GM12873 (cell line): ENCODE measurements around the gene CTTNBP2NL.
A peak's percentile ranks its signal among the peaks of the same experiment; 100 is the strongest.

Source experiments
- CTCF ChIP-seq: IDR thresholded peaks from 2 replicates; pipeline ENCODE4 v1.5.1; 2012; ENCODE audit warnings: low read depth, mild to moderate bottlenecking, moderate library complexity, low read length, control low read depth; ENCODE audit not compliant: insufficient read depth; ENCODE audit errors: missing control alignments

CTTNBP2NL gene

GRCh38 chr1:112388436-112388835 is 7.6 kb upstream of the CTTNBP2NL start:
- no peak for TF ChIP-seq CTCF

DNA sequence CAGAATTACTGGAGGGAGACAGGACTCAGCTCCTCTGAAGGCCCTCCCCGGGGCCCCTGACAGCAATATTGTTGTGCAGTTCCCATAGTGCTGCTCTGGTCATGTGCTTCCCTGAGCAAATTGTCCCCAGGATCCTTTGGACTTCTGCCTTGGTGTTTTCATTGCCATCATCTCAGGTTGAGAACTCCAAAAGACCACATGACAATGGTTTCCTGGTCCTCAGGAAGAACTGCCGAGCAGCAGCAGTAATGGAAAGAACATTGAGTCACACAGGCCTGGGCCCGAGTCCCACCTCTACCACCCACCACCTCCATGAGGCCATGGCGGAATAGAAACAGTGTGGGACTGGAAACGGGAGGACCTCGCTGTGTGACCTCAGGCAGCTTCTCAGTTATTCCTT is 6.3 kb upstream of the CTTNBP2NL start:
- no peak for TF ChIP-seq CTCF

DNA sequence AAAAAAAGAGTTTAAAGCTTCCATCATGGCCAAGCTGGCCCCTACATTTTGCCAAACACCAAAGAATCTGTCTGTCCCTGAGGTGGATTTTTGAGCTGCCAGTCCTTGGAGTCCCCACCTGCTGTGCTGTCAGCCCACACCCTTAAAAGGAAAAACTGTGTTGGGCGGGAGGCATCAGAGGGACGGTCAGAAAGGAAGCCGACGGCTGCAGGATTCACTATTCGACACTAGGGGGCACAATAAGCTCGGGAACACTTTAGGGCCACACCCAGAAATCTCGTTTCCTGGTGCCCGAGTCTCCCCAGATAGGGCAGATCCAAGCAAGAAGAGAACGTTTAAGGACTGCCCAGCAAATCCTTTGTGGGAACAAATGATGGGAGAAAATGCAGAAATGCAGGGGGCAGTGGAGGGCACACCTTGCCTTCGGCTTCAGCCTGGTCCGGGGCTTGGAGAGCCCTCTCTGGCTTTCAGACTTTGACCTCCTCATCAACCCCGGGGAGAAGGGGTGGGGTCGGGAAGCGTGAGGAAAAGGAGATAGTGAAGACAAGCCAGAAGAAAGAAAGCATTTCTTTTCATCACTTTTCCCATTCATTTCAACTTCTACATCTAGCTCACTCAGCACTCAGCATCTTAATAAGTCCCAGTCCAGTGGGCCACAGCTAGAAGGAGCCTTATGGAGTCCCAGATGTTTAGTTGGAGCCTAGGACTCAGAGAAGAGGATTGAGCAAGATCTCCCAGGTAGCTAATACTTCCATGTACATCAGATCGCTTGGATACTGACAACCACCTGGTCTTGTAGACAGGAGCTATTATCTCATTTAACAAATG is 5.0 kb upstream of the CTTNBP2NL start:
- peak; percentile 86 for TF ChIP-seq CTCF

DNA sequence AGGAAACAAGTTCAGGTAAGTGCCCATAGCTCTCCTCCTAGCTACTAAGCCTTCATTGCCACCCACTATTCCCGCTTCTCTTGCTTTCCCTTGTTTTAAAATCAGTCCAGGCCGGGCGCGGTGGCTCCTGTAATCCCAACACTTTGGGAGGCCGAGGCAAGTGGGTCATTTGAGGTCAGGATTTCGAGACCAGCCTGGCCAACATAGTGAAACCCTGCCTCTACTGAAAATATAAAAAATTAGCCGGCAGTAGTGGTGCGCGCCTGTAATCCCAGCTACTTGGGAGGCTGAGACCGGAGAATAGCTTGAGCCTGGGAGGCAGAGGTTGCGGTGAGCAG is 4.4 kb upstream of the CTTNBP2NL start:
- TF ChIP-seq CTCF: no peak

DNA sequence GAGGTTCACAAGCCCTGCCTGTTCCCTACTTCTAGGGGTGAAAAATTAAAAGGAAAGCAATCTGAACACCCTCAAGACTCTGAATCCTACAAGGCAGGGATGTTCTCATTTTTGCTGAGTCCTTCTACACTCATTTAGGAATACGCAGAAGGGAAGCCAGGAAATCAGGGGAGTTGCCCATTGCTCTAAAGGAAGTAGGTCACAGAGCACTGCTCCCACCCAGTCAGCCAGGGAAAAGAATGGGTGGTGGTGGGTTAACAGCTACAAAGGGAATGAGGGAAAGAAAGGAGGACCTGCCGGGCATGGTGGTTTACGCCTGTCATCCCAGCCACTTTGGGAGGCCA is 2.4 kb upstream of the CTTNBP2NL start:
- no peak for TF ChIP-seq CTCF

GRCh38 chr1:112394743-112395062 is 1.3 kb upstream of the CTTNBP2NL start:
- TF ChIP-seq CTCF: no peak

- TF ChIP-seq CTCF: no peak
Measured at GRCh38 chr1:112395256-112395820, 676 bp upstream of the CTTNBP2NL start.
